ENCODE measurements around the gene PDLIM4.

The PDLIM4 gene

DNA sequence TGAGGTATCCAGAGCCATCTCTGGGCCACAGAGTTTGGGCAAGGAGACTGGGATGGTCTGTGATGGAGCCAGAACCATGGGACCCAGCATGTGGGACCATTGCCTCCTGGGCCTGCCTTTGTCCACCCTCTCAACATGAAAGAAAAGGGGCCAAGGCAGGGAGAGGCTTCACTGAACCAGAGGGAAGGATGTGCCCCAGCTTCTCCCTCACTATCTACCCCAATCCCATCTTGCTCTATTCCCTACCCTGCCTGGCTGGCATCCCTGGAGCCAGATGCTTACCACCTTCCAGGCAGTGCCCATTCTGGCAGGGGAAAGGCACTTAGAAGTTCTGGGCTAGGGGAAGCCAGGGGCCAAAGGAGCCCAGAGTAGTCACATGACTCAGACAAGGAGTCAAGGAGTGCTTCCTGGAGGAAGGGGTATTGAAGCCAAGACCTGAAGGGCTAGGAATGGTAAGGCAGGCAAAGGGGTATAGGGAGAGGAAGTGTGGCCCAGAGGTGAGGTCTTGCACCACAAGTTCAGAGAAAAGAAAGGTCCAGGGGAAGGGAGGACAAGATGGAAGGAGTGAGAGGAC lies 9.8 kb downstream of the PDLIM4 start:
- DNase-seq (ENCODE audit: low read depth in 2 of 2): no peak

DNA sequence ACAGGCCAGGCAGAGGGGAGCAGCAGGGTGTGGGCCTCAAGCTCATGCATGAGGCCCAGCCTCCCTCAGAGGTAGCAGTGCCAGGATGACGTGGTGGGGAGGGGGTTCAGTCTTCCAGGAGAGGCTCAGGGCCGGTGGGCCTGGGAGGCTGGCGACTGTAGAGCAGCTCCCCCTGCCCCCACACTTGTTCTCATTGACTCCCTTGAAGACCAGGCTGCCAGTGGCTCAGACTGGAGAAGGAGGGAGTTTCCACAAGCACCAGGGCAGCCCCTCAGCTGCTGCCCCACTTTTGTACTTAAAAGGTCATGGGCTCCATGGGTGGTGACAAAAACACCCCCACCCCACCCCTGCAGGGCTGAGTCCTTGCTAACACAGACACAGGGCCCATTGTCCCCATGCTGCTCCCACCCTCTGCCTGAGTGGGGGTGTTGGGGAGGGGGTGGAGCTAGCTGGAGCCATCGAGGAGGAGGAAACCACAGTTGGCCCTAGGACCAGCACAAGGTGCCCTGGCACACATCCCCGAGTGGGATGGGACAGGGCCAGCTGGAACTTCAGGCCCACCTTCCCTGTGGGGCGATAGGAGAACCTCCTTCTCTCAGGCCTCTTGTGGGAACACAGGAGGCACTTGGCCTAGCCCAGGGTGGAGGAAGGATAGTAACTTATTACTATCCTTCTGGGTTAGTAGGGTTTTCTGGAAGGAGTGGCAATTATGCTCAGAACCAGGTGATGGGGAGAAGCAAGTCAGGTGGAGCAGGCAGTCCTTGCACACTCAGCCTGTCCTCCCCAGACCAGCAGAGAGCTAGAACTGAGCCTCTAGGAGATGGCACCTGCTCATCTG lies 10.7 kb downstream of the PDLIM4 start:
- DNase-seq (ENCODE audit: low read depth in 2 of 2): no peak

DNA sequence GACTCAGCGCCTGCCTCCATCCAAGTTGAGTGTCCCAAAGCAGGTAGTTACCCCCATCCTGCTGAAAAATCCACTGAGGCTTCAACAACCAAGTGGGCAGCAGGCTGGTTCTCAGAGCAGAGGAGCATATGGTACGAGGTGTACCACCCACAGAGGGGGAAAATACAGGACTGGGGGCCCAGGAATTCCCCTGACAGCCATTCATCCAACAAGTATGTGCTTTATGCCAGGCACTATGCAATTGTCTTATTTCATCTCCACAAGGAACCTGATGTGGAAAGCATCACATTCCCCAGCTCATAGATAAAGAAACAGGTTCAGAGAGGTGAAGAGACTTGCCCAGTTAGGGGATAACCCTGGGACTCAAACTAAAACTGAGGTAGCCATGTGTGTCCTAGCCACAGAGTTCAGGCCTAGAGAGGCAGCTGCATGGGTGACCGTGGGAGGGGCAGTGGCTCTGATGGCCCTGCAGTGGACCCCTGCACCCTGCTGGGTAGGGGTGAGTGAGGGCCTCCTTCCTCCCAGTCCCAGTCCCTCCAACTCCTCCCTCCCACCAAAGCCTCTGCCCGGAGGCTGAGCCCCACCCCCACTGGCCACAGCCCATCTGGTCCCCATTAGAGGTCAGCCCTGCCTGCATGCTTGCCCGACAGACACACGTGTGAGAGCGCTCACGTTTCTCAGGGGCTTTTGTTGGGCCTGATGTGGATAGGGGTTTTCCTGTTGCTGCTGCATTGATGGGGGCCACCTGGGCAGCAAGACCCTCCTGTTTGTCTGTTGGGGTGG lies 11.5 kb downstream of the PDLIM4 start:
- no peak for DNase-seq (ENCODE audit: low read depth in 2 of 2)

DNA sequence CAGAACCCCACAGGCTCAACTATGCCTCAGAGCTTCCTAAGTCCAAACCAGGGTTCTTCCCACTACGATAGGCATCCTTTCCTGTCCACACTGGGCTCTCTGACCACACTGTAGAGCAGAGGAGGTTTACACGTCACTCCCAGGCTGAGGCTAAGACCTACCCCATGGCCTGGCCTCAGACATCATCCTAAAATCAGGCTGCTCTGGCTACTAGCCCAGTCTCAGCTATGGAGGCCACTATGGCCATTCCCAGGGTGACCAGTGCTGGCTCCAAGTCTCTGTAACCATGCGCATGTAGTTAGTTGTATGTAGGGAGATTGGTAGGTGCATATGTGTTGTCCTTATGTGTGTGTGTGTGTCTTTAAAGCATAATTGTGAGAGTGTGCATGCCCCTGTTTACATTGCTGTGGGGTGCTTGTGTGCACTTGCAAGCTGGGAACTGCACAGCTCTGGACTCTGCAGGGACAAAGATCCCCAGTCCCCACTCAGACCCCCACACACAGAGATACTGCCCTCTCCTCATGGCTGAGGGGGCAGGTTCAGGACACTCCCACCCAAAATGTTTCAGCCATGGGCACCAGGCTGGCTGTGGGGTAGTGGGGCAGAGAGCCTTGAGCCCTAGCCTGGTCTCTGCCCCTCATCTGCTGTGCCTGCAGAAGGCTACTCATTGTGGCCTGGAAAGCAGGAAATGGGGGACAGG lies 12.3 kb downstream of the PDLIM4 start:
- no peak for DNase-seq (ENCODE audit: low read depth in 2 of 2)

DNA sequence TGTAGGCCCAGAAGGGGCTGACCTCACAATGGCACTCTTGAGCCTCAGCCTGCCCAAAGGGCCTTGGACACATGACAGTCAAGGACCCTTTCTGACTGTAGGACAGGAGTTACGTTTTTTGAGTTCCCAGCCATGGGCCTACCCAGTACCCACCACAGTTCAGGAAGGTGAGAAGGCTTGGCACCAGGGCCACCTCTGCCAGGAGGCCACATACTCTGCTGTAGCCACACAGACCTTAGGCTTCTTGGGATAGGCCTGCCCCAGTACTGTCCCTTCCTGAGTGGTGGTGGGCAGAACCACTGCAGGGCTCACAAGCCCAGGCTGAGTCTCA lies 12.8 kb downstream of the PDLIM4 start:
- no peak for DNase-seq (ENCODE audit: low read depth in 2 of 2)

DNA sequence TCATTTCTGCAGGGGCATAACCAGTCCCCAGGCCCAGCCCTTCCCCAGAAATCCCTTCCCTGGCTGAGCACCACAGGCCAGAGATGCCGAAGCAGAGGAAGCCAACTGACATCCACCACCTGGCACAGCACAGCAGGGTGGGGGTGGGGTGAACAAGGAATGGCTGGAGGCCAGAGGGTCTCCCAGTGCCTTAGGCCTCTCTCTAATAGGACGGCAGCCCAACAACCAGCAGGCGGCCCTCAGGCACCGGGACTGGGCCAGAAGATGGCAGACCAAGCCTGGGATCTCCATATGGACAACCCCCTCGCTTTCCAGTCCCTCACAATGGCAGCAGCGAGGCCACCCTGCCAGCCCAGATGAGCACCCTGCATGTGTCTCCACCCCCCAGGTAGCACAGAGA lies 13.2 kb downstream of the PDLIM4 start:
- DNase-seq (ENCODE audit: low read depth in 2 of 2): no peak

DNA sequence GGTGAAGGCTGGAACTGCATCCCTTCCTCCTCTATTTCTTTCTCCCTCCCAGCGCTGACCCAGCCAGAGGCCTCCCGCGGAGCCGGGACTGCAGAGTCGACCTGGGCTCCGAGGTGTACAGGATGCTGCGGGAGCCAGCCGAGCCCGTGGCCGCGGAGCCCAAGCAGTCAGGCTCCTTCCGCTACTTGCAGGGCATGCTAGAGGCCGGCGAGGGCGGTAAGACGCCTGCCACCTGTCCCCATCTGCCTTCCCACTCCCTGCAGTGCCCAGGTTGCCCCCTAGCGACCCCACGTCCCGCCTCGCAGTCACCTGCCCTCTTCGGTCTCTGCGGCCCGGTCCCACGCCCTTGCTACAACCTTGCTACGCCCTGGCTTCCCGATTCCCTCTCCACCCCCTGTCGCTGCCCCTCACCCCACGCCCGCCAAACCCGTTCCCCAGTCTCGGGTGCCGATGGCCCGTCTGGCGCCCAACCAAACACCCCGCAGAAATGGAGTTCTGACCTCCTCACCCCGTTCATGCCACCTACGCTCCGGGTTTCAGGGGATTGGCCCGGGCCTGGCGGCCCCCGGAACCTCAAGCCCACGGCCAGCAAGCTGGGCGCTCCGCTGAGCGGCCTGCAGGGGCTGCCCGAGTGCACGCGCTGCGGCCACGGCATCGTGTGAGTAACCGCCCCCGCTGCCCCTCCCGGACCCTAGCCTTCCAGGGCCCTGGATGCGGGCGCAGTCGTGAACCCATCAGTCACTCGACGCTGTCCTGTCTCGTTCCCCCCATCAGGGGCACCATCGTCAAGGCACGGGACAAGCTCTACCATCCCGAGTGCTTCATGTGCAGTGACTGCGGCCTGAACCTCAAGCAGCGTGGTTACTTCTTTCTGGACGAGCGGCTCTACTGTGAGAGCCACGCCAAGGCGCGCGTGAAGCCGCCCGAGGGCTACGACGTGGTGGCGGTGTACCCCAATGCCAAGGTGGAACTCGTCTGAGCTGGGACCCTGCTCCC lies 14.1 kb downstream of the PDLIM4 start:
- DNase-seq (ENCODE audit: low read depth in 2 of 2): no peak

DNA sequence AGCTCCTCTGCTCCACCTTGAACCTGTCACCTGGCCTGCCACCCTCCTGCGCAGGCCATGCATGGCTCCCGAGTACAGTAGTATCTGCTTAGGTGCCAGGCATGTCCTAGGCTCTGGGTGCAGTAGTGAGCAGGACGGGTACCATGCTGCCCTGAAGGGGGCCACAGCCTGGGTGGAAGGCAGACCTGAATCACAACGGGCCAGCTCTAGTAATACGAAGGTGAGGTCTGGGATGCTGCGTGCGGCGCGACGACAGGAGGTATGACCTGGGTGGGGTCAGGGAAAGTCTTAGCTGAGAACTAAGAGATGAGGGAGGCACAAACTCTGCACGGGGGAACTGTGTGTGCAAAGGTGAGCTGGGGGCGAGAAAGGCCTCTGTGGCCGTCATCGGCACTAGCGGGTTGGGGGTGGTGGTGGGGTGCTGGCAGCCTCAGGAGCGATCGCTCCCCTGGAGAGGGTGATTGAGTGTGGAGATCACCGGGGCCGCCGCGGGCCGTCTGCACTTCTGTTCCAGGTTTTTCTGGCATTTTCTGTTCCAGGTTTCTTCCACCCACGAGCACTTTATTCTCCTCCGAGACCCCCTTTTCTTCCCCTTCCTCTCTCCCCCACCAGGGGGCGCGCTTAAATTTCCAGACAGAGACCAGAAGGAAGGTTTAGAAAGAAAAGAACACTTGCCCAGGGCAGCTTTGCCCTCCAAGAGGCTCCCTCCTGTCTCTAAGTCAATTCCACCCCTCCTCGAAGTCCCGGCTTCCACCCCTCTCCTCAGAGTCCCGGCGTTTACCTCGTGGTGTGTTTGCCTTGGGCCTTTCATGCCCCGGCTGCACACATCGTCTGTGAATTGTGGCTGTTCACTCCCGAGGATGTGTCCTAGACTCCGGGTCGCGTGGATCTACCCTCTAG lies 15.1 kb downstream of the PDLIM4 start:
- DNase-seq (ENCODE audit: low read depth in 2 of 2): peak; percentile 45 to 58

DNA sequence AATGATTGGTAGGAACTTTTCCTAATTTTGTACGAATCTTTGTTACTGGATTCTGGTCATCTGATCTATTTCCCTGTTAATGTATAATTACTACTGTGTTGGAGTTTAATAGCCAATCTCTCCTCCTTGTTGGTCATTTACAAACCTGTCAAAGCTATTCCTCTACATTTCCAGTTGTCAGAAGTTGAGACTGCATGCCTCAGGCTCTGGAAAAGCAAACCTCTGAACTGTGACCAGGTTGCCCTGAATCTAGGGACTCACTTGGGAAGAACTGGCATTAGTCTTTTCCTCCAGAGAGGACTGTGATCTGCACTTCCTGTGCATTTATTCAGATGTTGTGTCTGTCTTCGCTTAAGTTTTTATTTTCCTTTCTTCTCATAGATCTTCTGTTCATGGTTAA lies 16.1 kb downstream of the PDLIM4 start:
- DNase-seq (ENCODE audit: low read depth in 2 of 2): no peak

DNA sequence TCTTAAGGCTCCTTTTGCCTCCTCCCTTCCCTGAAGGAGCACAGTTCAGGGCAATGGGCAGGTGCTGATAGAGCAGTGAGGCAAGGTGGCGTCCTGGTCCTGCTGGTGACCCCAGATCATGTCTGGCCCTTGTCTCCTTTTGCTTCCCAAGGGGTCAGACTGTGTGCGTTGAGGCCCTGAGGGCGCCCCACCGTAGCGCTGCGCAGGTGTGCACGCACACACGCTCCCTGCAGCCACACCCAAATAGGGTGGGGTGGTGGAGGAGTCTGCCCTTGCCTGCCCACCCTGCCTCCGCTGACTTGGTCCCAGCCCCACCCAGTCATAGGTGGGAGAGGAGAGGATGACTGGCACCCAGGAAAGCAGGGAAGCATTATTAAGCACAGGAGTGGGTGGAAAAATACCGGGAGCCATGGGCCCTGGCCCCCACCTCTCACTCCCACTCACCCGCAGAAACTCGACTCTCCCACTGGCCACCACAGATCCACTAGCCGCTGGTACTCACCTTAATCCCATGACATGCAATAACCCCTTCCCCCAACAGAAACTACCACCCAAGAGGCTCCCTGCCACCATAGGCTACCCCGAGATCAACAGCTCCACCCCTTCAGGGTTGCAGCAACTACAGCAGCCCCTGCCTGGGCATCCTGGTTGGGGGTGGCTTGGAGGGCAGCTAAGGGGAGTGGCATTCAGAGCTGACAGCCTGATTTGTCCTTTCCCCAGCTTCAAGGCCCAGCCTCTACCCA lies 16.7 kb downstream of the PDLIM4 start:
- DNase-seq (ENCODE audit: low read depth in 2 of 2): no peak

DNA sequence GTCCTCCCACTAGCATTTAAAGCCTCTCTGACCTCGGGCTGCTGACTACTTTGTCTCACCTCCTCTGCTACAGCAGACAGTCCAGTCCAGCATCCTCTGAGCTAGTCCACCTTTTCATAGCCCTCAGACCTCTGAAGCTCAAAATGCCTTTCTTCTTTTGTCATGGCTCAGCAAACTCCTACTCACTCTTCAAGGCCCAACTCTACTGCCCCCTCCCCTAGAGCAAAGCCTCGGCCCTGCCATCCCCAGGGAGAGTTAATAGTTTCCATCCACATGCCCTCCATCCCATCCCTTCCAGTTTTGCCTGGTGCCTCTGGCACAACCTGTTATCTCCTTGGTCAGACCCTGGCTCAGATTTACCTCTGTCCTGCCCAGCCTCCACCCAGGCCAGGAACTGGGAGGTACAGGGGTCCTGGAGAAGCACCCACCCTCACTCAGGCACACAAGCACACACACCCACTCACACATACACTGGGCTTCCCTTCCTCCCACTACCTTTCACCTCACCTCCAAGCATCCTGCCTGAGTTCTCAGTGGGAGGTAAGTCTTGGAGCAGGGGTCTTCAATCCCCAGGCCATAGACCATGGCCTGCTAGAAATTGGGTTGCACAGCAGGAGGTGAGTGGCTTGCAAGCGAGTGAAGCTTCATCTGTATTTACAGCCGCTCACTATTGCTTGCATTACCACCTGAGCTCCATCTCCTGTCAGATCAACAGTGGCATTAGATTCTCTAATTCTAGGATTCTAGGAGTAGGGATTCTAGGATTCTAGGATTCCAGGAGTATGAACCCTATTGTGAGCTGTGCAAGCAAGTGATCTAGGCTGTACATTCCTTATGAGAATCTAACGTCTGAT lies 18.1 kb downstream of the PDLIM4 start:
- no peak for DNase-seq (ENCODE audit: low read depth in 2 of 2)

DNA sequence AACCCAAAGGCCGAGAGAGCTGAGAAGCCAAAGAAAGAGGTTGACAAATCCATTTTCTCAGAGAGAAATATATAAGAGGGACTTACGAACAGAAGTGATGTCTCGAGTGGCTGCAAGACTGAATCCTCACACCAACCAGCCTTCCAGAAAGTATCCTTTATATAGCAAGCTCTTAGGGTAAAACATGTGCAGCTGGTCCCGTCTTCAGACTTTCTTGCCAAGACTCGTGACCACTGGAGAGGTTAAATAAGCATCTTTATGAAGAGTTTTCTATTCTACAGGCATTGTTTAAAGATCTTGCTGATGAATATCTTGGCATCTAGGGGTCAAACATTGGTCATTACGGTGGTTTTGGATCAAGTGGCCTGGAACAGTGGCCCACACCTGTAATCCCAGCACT lies 19.8 kb downstream of the PDLIM4 start:
- DNase-seq (ENCODE audit: low read depth in 2 of 2): no peak

DNA sequence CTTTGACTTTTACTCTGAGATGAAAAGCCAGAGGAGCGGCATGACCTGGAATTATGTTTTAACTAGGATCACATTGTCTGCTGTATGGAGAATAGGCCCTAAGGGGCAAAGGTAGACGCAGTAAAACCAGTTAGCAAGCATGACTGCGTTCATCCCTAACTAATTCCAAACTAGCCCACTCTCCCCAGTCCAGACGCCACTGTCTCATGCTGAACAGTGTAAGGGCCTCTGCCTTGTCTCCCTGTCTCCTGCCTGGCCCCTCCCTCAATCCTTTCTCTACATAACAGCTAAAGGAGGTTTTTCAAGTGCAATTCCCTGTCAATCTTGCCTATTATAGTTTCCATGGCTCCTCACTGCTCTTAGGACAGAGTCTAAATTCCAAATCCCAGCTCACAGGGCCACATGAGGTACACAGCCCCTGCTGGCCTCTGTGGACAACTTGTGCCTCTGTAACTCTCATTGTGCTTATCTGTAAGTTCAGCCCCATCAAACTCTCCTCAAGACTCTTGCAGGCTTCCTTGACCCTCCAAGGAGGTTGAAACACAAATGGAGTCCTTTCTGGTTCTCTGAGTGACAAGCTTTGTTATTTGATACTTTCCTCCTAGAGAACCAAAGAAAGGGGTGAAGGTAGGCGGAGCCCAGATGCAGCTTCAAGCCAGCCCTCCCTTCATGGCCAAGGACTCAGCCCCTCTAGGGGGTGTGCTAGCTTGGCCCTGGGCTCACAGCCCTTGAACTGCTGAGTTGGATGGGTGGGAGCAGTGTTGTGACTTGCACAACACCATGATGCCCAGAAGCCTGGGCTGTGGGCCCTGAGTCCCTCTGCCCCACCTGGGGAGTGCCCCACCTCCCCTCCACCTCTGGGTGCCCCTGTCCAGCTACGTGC lies 20.7 kb downstream of the PDLIM4 start:
- no peak for DNase-seq (ENCODE audit: low read depth in 2 of 2)

DNA sequence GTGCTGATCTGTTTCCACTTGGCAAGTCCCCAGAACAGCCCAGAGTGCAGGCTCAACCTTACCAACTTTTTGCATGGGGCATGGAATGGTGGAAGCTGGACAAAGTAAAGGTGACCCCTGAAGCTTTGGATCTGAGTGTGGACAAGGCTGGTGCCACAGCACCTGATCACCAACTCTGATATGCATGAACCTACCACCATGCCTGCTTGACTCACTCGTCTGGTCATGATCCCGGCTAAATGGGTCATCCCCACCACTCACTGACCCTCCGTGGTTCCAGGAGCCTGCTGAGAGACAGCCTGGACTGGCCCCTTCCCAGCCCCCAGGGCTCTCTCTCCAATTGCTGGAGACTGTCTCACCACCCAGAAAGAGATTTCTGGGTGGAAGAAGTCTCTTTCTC lies 22.3 kb downstream of the PDLIM4 start:
- no peak for DNase-seq (ENCODE audit: low read depth in 2 of 2)

DNA sequence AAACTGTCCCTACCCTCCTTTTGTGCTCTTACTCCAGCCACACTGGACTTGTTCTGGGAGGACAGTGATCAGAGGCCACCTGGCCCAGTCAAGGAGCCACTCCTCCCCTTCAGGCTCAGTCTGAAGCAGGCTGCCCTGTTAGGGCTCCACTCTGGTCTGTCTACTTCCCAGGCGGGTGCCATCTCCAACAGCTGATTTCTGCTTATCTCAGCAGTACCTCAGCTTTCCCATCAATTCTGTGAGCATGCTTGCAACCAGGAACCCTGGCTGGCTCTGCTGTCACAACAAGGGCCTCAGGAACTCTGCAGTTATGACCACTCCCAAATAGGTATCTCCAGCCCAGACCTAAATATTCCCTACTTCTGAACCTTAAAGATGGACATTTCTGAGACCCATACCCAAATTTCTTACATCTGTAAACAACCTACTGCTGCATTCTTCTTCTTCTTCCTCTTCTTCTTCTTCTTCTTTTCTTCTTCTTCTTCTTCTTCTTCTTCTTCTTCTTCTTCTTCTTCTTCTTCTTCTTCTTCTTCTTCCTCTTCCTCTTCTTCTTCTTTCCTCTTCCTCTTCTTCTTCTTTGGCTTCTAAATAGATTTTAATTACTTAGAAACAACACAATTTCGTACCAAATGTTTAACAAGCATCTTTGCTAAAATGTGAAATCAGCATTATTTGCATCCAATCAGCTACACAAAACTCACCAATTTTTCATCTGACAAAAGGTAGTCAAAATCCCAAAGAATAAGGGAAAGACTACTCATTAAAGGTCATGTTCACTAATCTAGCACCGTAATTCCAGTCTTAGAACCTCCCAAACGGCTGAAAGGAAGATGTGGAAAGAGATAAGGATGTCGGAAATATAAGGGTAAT lies 23.1 kb downstream of the PDLIM4 start:
- no peak for DNase-seq (ENCODE audit: low read depth in 2 of 2)

DNA sequence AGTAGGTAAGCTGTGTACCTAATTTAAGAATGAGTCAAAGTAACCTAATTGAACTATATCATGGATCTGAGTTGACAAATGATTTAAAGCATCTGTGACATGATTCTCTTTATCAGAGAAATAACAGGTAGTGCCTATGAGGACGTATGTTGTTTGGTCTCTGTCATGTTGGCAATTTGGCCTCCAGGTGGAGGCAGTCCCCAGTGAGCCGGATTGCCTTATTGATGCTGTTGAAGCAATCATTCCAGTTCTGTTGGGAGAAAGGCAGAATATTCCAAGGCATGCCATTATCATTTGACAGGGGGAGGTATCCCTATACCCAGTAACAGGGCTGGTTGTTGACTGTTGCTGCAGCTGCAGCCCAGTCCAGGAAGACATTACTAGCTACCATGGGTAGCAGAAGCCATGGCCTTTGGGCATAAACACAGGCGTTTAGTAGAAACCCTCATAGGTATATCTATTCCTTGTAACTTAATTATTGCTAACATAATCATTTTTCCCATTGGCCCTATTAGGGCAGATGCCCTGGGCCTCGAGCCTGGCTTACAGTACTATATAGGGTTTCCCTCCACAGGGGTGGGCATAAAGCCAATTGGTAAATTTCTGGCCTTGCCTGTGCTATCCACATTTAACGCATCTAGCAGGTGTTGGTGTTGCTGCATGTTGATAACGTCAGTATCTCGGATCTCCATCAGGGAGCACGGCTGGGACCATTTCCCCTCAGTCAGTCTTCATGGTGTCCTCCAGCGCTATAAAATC lies 24.5 kb downstream of the PDLIM4 start:
- DNase-seq (ENCODE audit: low read depth in 2 of 2): no peak
